Gastrocnemius medialis (tissue), 4 donors: ENCODE measurements around the gene DAB2IP.

Experiments
- POLR2A ChIP-seq, 2 donors: fragments of 450-650 bp; IDR thresholded peaks; one replicate each; pipeline ENCODE4 v1.6.1; 2017; ENCODE audit warnings: antibody characterized with exemption in 2 of 2, mild to moderate bottlenecking in 2 of 2, moderate library complexity in 2 of 2
- TF ChIP-seq, protein P1 (sequence below), 5 experiments: fragments of 450-650 bp in 3 of 5; fragments of 200-600 bp in 2 of 5; sonication (generic) in 2 of 5; IDR thresholded peaks in 4 of 5; conservative IDR thresholded peaks in 1 of 5; 1 replicate in 4 of 5; 2 replicates in 1 of 5; pipeline ENCODE4 v1.5.1; 2016 to 2019; ENCODE audit warnings: antibody characterized with exemption in 5 of 5, mild to moderate bottlenecking in 3 of 5, moderate library complexity in 3 of 5

DNA sequence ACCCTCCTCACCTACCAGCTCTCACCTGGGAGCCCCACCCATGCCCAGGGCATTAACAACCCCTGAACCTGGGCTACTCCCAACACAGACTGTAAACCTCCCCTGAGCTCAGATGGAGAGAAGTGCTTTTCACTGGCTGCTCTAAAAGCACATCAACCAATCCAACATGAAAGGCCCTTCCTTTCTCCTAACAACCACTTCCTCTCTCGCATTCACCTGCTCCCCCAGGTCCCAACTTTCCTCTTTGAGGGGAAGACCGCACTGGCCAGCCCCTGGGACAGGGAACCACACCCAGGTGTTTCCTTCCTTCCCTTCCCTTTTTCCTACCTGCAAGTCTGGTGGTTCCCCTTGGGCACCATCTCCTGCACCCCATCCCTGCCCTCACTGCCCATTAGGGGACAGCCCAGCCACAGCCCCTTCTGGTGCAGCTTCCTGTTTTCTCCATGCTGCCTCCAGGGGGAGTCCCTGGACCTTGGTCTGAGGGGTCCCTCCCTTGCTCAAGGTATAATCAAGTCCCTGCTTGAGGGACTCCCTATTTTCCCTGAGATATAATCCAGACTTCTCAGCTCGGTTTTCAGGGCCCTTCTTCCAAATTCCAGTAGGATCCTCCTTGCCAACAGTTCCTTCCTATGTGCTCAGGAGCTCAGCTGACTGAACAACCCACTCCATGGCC is 30.5 kb upstream of the DAB2IP start:
- TF ChIP-seq, protein P1, sequence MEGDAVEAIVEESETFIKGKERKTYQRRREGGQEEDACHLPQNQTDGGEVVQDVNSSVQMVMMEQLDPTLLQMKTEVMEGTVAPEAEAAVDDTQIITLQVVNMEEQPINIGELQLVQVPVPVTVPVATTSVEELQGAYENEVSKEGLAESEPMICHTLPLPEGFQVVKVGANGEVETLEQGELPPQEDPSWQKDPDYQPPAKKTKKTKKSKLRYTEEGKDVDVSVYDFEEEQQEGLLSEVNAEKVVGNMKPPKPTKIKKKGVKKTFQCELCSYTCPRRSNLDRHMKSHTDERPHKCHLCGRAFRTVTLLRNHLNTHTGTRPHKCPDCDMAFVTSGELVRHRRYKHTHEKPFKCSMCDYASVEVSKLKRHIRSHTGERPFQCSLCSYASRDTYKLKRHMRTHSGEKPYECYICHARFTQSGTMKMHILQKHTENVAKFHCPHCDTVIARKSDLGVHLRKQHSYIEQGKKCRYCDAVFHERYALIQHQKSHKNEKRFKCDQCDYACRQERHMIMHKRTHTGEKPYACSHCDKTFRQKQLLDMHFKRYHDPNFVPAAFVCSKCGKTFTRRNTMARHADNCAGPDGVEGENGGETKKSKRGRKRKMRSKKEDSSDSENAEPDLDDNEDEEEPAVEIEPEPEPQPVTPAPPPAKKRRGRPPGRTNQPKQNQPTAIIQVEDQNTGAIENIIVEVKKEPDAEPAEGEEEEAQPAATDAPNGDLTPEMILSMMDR (IDR thresholded peaks at IDR 0.05 in 4 of 5, conservative IDR thresholded peaks at IDR 0.05 in 1 of 5): peak in 4 of 5 experiments; percentile 12 to 45 (median 33)
- TF ChIP-seq POLR2A (IDR thresholded peaks at IDR 0.05): no peak
